ENCODE data around the gene APOL2. TPM values are rescaled to one million over a fixed set of nuclear protein-coding genes. Genes with fewer than 3 reads are reported as not detected.

APOL2 gene
- total and polyA plus RNA-seq, 2 experiments from 2014 or later = 8.7 to 14.7 TPM

DNA sequence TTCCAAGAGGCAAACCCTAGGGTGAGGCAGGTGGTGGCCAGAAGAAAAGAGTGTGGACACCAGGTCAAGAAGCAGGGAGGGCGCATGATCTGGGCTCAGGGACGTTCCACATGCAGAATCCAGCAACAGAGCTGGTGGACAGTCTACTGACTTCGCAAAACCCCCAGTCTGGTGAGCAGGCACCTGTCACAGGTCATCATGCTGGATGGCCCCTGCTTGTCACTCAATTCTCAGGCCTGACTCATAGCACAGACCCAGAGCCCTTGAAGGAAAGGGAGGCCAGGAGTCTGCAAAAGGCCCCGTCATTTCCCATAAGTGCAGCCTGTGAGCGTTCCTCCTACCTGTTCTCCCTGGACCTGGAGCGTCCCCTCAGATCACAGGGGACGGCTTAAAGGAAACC is 55.9 kb downstream of the APOL2 start:
- Histone ChIP-seq H3K36me3 (no peaks in the 10 kb centered on the region), H3K27me3 (no peaks in the 10 kb centered on the region)
- DNase-seq (ENCODE audit: low read depth in 1 of 2, low spot score in 1 of 2) = no peak

DNA sequence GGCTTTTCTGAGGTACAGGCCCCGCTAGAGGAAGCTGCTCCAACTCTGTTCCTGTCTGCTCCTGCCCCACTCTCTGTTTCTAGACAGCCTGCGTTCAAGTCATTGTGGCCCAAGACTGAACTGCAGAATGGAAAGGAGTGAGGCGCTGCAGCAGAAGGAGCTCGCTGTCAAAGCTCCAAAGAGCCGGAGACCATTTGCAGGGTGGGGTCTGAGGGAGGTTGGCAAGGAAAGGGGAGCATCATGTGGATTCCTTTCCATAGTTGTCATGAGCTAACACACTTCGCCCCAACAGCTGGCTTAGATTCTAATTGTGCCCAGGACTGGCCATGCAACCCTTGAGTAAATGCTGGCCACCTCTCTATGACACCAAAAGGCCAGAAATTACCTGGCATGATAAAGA is 56.5 kb downstream of the APOL2 start:
- no peak for DNase-seq (ENCODE audit: low read depth in 1 of 2, low spot score in 1 of 2)
- H3K4me3 ChIP-seq = no peak overlapping the region
- no peaks in the 10 kb centered on the region for H3K36me3 ChIP-seq
- no peaks in the 10 kb centered on the region for H3K27me3 ChIP-seq
- TF ChIP-seq, protein P1, sequence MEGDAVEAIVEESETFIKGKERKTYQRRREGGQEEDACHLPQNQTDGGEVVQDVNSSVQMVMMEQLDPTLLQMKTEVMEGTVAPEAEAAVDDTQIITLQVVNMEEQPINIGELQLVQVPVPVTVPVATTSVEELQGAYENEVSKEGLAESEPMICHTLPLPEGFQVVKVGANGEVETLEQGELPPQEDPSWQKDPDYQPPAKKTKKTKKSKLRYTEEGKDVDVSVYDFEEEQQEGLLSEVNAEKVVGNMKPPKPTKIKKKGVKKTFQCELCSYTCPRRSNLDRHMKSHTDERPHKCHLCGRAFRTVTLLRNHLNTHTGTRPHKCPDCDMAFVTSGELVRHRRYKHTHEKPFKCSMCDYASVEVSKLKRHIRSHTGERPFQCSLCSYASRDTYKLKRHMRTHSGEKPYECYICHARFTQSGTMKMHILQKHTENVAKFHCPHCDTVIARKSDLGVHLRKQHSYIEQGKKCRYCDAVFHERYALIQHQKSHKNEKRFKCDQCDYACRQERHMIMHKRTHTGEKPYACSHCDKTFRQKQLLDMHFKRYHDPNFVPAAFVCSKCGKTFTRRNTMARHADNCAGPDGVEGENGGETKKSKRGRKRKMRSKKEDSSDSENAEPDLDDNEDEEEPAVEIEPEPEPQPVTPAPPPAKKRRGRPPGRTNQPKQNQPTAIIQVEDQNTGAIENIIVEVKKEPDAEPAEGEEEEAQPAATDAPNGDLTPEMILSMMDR (IDR thresholded peaks at IDR 0.05; ENCODE audit: low read depth, low read length) = no peak
- no peak overlapping the region for H3K27ac ChIP-seq
- no peaks in the 10 kb centered on the region for H3K4me1 ChIP-seq (ENCODE audit: low read depth)
- no peaks in the 10 kb centered on the region for H3K9me3 ChIP-seq (ENCODE audit: low read depth)

More for the DNA sequence above, 55.9 kb downstream of the APOL2 start:
- TF ChIP-seq, protein P1 (IDR thresholded peaks at IDR 0.05; ENCODE audit: low read depth, low read length) = no peak
- Histone ChIP-seq H3K4me1 (ENCODE audit: low read depth) (no peaks in the 10 kb centered on the region), H3K4me3 (no peak overlapping the region), H3K27ac (no peak overlapping the region), H3K9me3 (ENCODE audit: low read depth) (no peaks in the 10 kb centered on the region)

DNA sequence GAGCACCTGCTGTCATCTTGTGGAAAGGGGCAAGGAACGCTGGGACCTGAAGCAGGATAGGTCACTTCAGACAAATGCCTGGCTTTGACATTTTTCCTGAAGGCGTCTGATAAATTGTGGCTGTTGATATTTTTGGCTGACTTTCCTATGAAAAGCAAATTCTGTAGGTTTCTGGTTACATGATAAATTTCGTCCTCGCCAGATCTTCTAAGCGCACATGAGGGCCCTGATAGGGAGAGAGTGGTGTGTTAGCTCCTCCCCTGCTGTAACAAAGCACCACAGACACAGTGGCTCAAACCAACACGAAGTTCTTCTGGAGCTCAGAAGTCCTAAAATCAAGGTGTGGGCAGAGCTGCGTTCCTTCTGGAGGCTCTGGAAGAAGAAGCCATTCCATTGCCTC is 57.3 kb downstream of the APOL2 start:
- no peaks in the 10 kb centered on the region for H3K36me3 ChIP-seq
- H3K9me3 ChIP-seq (ENCODE audit: low read depth) = no peaks in the 10 kb centered on the region
- TF ChIP-seq, protein P1 (IDR thresholded peaks at IDR 0.05; ENCODE audit: low read depth, low read length) = no peak
- H3K27me3 ChIP-seq = no peaks in the 10 kb centered on the region
- H3K4me3 ChIP-seq = no peak overlapping the region
- no peak overlapping the region for H3K27ac ChIP-seq
- DNase-seq (ENCODE audit: low read depth in 1 of 2, low spot score in 1 of 2) = peak in 1 of 2 donors; percentile 34
- H3K4me1 ChIP-seq (ENCODE audit: low read depth) = no peaks in the 10 kb centered on the region

DNA sequence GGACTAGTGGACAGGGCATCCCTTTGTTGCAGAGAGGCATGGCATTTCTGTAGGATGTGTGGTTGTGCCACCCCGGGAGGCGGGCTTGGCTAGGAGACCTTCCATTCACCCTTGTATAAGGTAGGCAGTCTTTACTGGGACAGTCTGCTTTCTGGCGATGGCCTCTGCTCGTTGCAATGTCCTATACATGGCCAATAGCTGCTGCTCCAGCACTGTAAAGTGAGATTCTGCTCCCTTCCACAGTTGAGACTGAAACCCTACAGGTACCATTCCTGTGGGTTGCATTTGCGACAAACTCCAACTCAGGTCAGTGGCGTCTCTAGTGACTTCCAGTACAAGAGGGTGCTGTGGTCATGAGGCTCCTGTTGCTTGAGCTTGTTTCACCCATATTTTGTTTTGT is 58.4 kb downstream of the APOL2 start:
- no peak overlapping the region for H3K27ac ChIP-seq
- DNase-seq (ENCODE audit: low read depth in 1 of 2, low spot score in 1 of 2) = no peak
- TF ChIP-seq, protein P1 (IDR thresholded peaks at IDR 0.05; ENCODE audit: low read depth, low read length) = no peak
- H3K27me3 ChIP-seq = no peaks in the 10 kb centered on the region
- no peaks in the 10 kb centered on the region for H3K36me3 ChIP-seq
- no peaks in the 10 kb centered on the region for H3K4me1 ChIP-seq (ENCODE audit: low read depth)
- H3K9me3 ChIP-seq (ENCODE audit: low read depth) = no peaks in the 10 kb centered on the region
- H3K4me3 ChIP-seq = no peak overlapping the region

DNA sequence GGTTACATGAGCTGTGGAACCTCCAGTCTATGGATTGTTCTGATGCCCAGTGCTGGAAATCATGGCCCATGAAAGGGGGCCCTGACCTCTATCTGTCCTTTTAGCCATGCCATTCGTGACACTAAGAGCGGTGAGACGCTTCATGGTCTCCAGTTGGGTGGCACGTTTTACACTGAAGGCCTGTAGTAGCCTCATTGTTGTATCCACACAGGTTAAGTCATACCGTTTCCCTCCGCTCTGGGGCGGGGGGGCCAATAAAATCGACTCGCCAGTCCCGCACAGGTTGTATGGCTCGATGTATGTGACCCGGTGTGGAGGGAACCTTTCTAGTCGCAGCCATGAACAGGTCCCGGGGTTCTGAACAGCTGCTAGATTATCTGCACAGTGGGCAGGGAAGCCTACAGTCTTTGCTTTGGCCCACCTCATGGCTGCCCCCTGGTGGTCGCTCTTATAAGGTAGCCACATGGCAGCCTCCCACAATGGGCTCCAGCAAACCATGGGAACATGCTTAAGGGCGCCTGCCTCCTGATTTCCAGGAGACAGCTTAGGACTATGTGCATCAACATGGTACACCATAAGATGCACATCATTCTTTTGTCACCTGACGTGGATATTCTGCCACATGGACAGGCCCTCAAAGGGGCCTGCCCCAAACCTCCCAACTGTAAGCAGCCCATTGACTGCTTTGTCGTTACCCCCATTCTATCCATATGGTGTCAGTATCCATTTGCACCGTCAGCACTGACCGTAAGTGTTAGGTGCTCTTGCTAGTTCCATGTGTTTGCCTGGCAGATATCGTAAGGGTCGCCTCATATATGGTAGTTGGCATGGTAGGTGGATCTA is 59.1 kb downstream of the APOL2 start:
- Histone ChIP-seq H3K4me3 (no peak overlapping the region), H3K27ac (no peak overlapping the region), H3K36me3 (no peaks in the 10 kb centered on the region), H3K27me3 (no peaks in the 10 kb centered on the region), H3K4me1 (ENCODE audit: low read depth) (no peaks in the 10 kb centered on the region), H3K9me3 (ENCODE audit: low read depth) (no peaks in the 10 kb centered on the region)
- DNase-seq (ENCODE audit: low read depth in 1 of 2, low spot score in 1 of 2) = peak; percentile 82 to 83
- TF ChIP-seq, protein P1 (IDR thresholded peaks at IDR 0.05; ENCODE audit: low read depth, low read length) = peak; percentile 85

Measured in cardiac muscle cell (in vitro differentiated cells and primary cell).